ENCODE data around the gene MAPK8IP1. TPM values are rescaled to one million over a fixed set of nuclear protein-coding genes. Genes with fewer than 3 reads are reported as not detected.
"Not testable (repeated sequence)": the region's sequence is repeated elsewhere in the genome, so short reads cannot be mapped to it uniquely, and the experiment has no call there.

The MAPK8IP1 gene
- total and polyA plus RNA-seq, 4 donors, result 0.78 to 2.7 (median 1.4) TPM

- no peak for TF ChIP-seq MAX (IDR thresholded peaks at IDR 0.05)
Measured at GRCh38 chr11:45839204-45839603, 46.2 kb upstream of the MAPK8IP1 start (continued).

GRCh38 chr11:45840251-45840650 lies 45.2 kb upstream of the MAPK8IP1 start:
- not testable (repeated sequence) for H3K9ac ChIP-seq (ENCODE audit: low read depth in 1 of 2, low read length in 2 of 2); H3K27ac ChIP-seq (ENCODE audit: low read depth in 1 of 2, low read length in 2 of 2); H3K9me3 ChIP-seq (ENCODE audit: control insufficient read depth in 4 of 4, low read length in 3 of 4); H3K4me3 ChIP-seq (ENCODE audit: low read depth in 1 of 3, low read length in 3 of 3); H3K27me3 ChIP-seq (ENCODE audit: control insufficient read depth in 4 of 4, insufficient read depth in 4 of 4, low read length in 3 of 4); DNase-seq (ENCODE audit: low spot score); H3K36me3 ChIP-seq (ENCODE audit: control insufficient read depth in 4 of 4, insufficient read depth in 3 of 4, low read depth in 1 of 4, low read length in 3 of 4)
- WGBS, result 84% methylated on average over 13 of the region's 13 CpGs
- H3K4me1 ChIP-seq (ENCODE audit: control insufficient read depth in 4 of 4, insufficient read depth in 4 of 4, low read length in 3 of 4), result peaks cover 5 to 18% (median 13%) of the 10 kb centered on the region in 4 donors

- H3K4me3 ChIP-seq (ENCODE audit: low read depth in 1 of 3, low read length in 3 of 3), result peak overlapping the region; percentile 15 to 53 (median 28)
Measured at GRCh38 chr11:45843158-45843924, 42.1 kb upstream of the MAPK8IP1 start.

More at GRCh38 chr11:45843158-45843924, 42.1 kb upstream of the MAPK8IP1 start:
- H3K27ac ChIP-seq (ENCODE audit: low read depth in 1 of 2, low read length in 2 of 2), result peak overlapping the region; percentile 93 to 94
- H3K4me1 ChIP-seq (ENCODE audit: control insufficient read depth in 4 of 4, insufficient read depth in 4 of 4, low read length in 3 of 4), result peaks cover 8 to 40% (median 30%) of the 10 kb centered on the region in 4 donors
- 9% methylated on average over 22 of the region's 22 CpGs for whole genome bisulfite sequencing
- H3K9me3 ChIP-seq (ENCODE audit: control insufficient read depth in 4 of 4, low read length in 3 of 4), result no peaks in the 10 kb centered on the region
- no peaks in the 10 kb centered on the region for H3K27me3 ChIP-seq (ENCODE audit: control insufficient read depth in 4 of 4, insufficient read depth in 4 of 4, low read length in 3 of 4)
- peak overlapping the region in 1 of 2 donors; percentile 78 for H3K9ac ChIP-seq (ENCODE audit: low read depth in 1 of 2, low read length in 2 of 2)
- peak; percentile 62 for TF ChIP-seq HNF4G (IDR thresholded peaks at IDR 0.05)
- no peak for TF ChIP-seq FOXA1 (IDR thresholded peaks at IDR 0.05)
- TF ChIP-seq RXRA (IDR thresholded peaks at IDR 0.05), result peak; percentile 37 to 45
- TF ChIP-seq HNF4A (conservative IDR thresholded peaks at IDR 0.05), result peak; percentile 69 to 84
- TF ChIP-seq NR2F2 (IDR thresholded peaks at IDR 0.05), result peak; percentile 34
- TF ChIP-seq GABPA (IDR thresholded peaks at IDR 0.05 in 1 of 2, conservative IDR thresholded peaks at IDR 0.05 in 1 of 2), result peak; percentile 19 to 32
- peak; percentile 29 for TF ChIP-seq ATF3 (IDR thresholded peaks at IDR 0.05)
- peak; percentile 78 for TF ChIP-seq SP1 (IDR thresholded peaks at IDR 0.05)
- peak; percentile 83 to 92 for TF ChIP-seq RAD21 (IDR thresholded peaks at IDR 0.05)
- TF ChIP-seq CTCF (IDR thresholded peaks at IDR 0.05; ENCODE audit: low read depth, low read length, missing input control), result peak; percentile 94
- TF ChIP-seq REST (IDR thresholded peaks at IDR 0.05), result peak; percentile 74
- peak; percentile 6 for TF ChIP-seq FOXA2 (IDR thresholded peaks at IDR 0.05)
- TF ChIP-seq YY1 (IDR thresholded peaks at IDR 0.05), result peak; percentile 83
- TF ChIP-seq ZBTB33 (IDR thresholded peaks at IDR 0.05), result peak; percentile 14
- TF ChIP-seq TAF1 (conservative IDR thresholded peaks at IDR 0.05), result no peak
- peak in 1 of 2 donors; percentile 5 for TF ChIP-seq EGR1 (IDR thresholded peaks at IDR 0.05; ENCODE audit: low read depth in 2 of 2)
- TF ChIP-seq MAX (IDR thresholded peaks at IDR 0.05), result no peak
- TF ChIP-seq JUND (IDR thresholded peaks at IDR 0.05), result peak in 1 of 2 donors; percentile 18
- no peaks in the 10 kb centered on the region for H3K36me3 ChIP-seq (ENCODE audit: control insufficient read depth in 4 of 4, insufficient read depth in 3 of 4, low read depth in 1 of 4, low read length in 3 of 4)
- peak; percentile 88 for DNase-seq (ENCODE audit: low spot score)
